ENCODE results near the gene RABL2B.

The RABL2B gene

GRCh38 chr22:50722048-50722701, 61.3 kb downstream of the RABL2B start:
- no peak for DNase-seq

- no peak for DNase-seq
Observed at GRCh38 chr22:50721257-50721844, 62.1 kb downstream of the RABL2B start.

GRCh38 chr22:50720301-50721256, 62.9 kb downstream of the RABL2B start:
- no peak for DNase-seq

GRCh38 chr22:50719814-50720300, 63.6 kb downstream of the RABL2B start:
- no peak for DNase-seq

GRCh38 chr22:50718352-50718709, 65.1 kb downstream of the RABL2B start:
- DNase-seq: no peak

GRCh38 chr22:50717709-50718351, 65.6 kb downstream of the RABL2B start:
- no peak for DNase-seq
